ENCODE measurements around the gene OTOGL.

The OTOGL gene

DNA sequence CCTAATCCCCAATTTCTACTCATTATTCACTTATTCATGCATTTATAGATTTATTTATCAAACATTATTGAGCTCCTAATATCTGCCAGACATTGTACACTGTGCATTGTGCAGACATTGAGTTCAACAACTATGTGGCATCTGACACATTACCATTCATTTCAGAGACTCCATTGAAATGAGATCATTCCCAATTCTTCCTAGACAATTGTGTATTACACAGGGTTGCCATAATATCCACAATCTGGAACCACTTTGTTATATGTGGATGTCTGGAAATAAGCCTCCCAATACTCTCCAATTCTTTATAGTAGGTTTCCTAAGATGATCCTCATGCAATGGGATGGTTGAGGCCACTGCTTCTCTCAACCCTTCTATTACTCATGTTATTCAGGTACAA lies 165.0 kb downstream of the OTOGL start:
- no peak for DNase-seq (ENCODE audit: extremely low spot score)
- TF ChIP-seq, protein P1, sequence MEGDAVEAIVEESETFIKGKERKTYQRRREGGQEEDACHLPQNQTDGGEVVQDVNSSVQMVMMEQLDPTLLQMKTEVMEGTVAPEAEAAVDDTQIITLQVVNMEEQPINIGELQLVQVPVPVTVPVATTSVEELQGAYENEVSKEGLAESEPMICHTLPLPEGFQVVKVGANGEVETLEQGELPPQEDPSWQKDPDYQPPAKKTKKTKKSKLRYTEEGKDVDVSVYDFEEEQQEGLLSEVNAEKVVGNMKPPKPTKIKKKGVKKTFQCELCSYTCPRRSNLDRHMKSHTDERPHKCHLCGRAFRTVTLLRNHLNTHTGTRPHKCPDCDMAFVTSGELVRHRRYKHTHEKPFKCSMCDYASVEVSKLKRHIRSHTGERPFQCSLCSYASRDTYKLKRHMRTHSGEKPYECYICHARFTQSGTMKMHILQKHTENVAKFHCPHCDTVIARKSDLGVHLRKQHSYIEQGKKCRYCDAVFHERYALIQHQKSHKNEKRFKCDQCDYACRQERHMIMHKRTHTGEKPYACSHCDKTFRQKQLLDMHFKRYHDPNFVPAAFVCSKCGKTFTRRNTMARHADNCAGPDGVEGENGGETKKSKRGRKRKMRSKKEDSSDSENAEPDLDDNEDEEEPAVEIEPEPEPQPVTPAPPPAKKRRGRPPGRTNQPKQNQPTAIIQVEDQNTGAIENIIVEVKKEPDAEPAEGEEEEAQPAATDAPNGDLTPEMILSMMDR (IDR thresholded peaks at IDR 0.05; ENCODE audit: control extremely low read depth, extremely low read depth, low read depth, missing control alignments): no peak
- ChIA-PET POLR2A (no interaction called here), CTCF (interaction anchor here (2.4 kb wide), 1 partner anchor 711 kb away, joined by 5 read pairs; no protein-coding TSS in a partner anchor)

DNA sequence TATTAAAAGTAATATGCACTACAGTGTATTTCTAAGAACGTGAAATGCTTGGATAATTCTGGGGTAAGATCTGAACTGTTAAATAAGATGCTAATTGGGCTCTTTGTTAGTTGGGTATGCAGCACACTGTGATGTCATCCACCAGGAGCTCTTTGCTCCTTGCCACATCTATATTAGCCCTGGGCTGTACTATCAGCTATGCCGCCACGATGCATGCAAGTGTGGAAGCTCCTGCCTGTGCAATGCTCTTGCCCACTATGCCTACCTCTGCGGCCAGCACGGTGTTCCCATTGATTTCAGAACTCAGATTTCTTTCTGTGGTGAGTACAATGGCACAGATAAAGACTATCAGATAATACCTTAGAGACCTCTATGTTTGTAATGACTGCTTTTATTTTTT lies 165.6 kb downstream of the OTOGL start:
- TF ChIP-seq, protein P1 (IDR thresholded peaks at IDR 0.05; ENCODE audit: control extremely low read depth, extremely low read depth, low read depth, missing control alignments): no peak
- ChIA-PET CTCF (interaction anchor here (2.4 kb wide), 1 partner anchor 711 kb away, joined by 5 read pairs; no protein-coding TSS in a partner anchor), POLR2A (no interaction called here)
- no peak for DNase-seq (ENCODE audit: extremely low spot score)

DNA sequence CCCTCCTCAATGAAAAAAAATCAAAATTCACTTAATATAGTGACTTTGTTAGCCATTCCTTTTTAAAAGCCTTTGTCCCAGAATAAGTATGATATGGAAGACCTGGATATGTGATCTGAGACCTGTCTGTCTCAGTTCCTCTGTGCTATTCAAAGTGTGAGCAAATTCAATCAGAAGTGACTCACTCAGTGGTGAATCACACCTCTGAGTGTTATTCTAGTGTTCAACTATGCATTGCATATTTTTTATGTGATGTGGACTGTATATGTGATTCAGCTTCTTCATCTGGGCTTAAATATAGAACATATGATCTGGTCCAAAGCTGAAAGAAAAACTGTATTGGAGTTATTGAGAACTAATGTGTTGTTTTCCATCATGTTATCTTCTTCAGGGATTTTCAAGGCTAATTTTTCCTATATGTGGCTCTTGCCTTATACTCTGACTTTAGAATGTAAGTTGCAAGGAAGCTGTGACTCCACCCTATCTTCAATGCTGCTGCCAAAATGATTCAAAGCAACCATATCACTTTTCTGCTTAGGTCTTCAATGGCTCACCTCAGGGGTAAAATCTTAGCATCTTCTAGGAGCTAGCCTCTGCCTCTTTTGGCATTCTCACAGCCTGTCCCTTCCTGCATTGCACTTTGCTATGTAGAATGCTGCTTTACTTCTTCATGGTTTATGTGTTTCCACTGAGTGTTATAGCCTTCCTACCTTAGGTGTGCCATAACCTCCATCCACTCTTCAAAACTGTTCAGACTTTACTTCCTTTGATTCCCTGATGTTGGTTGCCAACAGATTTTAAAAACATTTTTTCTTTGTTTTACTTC lies 169.8 kb downstream of the OTOGL start:
- CTCF ChIA-PET: interaction anchor here (0.8 to 2.3 kb wide), 18 partner anchors 8 to 861 kb away, joined by 3 to 8 read pairs (median 4); no protein-coding TSS in a partner anchor
- POLR2A ChIA-PET: no interaction called here
- no peak for DNase-seq (ENCODE audit: extremely low spot score)
- TF ChIP-seq, protein P1 (IDR thresholded peaks at IDR 0.05; ENCODE audit: control extremely low read depth, extremely low read depth, low read depth, missing control alignments): no peak

- ChIA-PET CTCF (interaction anchor here (0.8 to 2.5 kb wide), 25 partner anchors 8 to 862 kb away, joined by 3 to 17 read pairs (median 4); no protein-coding TSS in a partner anchor), POLR2A (no interaction called here)
- DNase-seq (ENCODE audit: extremely low spot score): peak; percentile 14
- TF ChIP-seq, protein P1 (IDR thresholded peaks at IDR 0.05; ENCODE audit: control extremely low read depth, extremely low read depth, low read depth, missing control alignments): peak; percentile 64
These were observed 170.6 kb downstream of the OTOGL start for GRCh38 chr12:80269803-80270552.

- TF ChIP-seq, protein P1 (IDR thresholded peaks at IDR 0.05; ENCODE audit: control extremely low read depth, extremely low read depth, low read depth, missing control alignments): no peak
- ChIA-PET POLR2A (no interaction called here), CTCF (interaction anchor here (0.9 to 2.5 kb wide), 6 partner anchors 12 to 723 kb away, joined by 3 to 17 read pairs (median 4); no protein-coding TSS in a partner anchor)
- DNase-seq (ENCODE audit: extremely low spot score): no peak
These were observed 172.4 kb downstream of the OTOGL start for GRCh38 chr12:80271780-80272179.

DNA sequence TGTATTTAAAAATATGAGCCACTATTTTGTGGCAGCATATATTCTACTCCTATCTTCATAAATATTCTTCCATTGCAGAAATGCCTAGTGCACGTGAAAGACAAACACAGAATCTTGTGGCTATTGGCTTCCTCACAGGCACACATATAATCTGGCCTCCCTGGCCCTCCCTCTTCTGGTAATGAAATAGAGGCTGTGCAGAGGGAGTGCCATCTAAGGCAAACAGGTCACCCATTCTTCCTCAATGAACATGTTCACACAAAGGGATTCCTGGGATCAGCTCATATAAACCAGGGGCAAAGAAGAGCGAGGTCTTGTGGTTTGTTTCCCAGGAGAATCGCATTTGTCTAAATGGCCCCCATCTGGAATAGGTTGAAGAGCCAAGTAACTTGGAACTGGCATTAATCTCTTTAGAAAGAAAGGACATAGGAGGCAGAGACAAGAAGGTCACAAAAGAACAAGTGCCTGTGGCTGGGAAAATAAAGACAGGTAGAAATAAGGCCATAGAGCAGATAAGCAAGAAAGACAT lies 173.1 kb downstream of the OTOGL start:
- POLR2A ChIA-PET: no interaction called here

More for the DNA sequence above, 173.1 kb downstream of the OTOGL start:
- TF ChIP-seq, protein P1 (IDR thresholded peaks at IDR 0.05; ENCODE audit: control extremely low read depth, extremely low read depth, low read depth, missing control alignments): no peak
- CTCF ChIA-PET: interaction anchor here (0.9 to 2.5 kb wide), 4 partner anchors 11 to 724 kb away, joined by 3 to 17 read pairs (median 4); no protein-coding TSS in a partner anchor
- DNase-seq (ENCODE audit: extremely low spot score): no peak
